Neural cell (in vitro differentiated cells): Measurements from ENCODE around the gene POLR2B. TPM values are rescaled to one million over a fixed set of nuclear protein-coding genes. Genes with fewer than 3 reads are reported as not detected.
"Not testable (repeated sequence)": the region's sequence is repeated elsewhere in the genome, so short reads cannot be mapped to it uniquely, and the experiment has no call there.

Experiments used
- H2AFZ ChIP-seq: fragments of 200-600, 300-800 bp; sonication (generic), shearing (Covaris generic); 2 replicates; pipeline ENCODE4 v1.6.0; 2014; ENCODE audit warnings: low read depth, mild to moderate bottlenecking, antibody characterized with exemption, low read length, moderate library complexity
- H3F3A ChIP-seq: fragments of 200-600 bp; shearing (Covaris generic); 2 replicates; pipeline ENCODE4 v1.6.1; 2016; ENCODE audit warnings: mild to moderate bottlenecking, moderate library complexity, mixed read lengths, antibody characterized with exemption, low read length; ENCODE audit not compliant: insufficient read depth, poor library complexity, severe bottlenecking
- H3K27ac ChIP-seq: fragments of 200-600, 300-800 bp; sonication (generic), shearing (Covaris generic); 2 replicates; pipeline ENCODE4 v1.5.1; 2014; ENCODE audit warnings: mild to moderate bottlenecking, low read length, moderate library complexity
- H3K27me3 ChIP-seq: fragments of 300-800, 200-600 bp; sonication (generic), shearing (Covaris generic); 2 replicates; pipeline ENCODE4 v1.6.0; 2014; ENCODE audit warnings: mild to moderate bottlenecking, low read depth, low read length, moderate library complexity; ENCODE audit not compliant: insufficient read depth
- H3K36me3 ChIP-seq: fragments of 300-800, 200-600 bp; sonication (generic), shearing (Covaris generic); 2 replicates; pipeline ENCODE4 v1.5.1; 2014; ENCODE audit warnings: mild to moderate bottlenecking, antibody characterized with exemption, low read length, moderate library complexity; ENCODE audit not compliant: insufficient read depth
- H3K4me2 ChIP-seq: fragments of 300-800, 200-600 bp; sonication (generic), shearing (Covaris generic); 2 replicates; pipeline ENCODE4 v1.6.0; 2014; ENCODE audit warnings: mild to moderate bottlenecking, low read length
- H3K4me3 ChIP-seq: fragments of 300-800, 200-600 bp; sonication (generic), shearing (Covaris generic); 2 replicates; pipeline ENCODE4 v1.5.1; 2014; ENCODE audit warnings: mild to moderate bottlenecking, low read length, moderate library complexity
- H3K79me2 ChIP-seq: fragments of 200-600 bp; shearing (Covaris generic); replicated peaks from 2 replicates; pipeline ENCODE4 v1.6.0; 2014; ENCODE audit warnings: mild to moderate bottlenecking, low read length, moderate library complexity; ENCODE audit not compliant: insufficient read depth
- H3K9ac ChIP-seq: fragments of 300-800, 200-600 bp; sonication (generic), shearing (Covaris generic); 2 replicates; pipeline ENCODE4 v1.6.1; 2016; ENCODE audit warnings: mild to moderate bottlenecking, low read length, mixed read lengths
- H3K9me2 ChIP-seq: fragments of 200-600 bp; shearing (Covaris generic); 2 replicates; pipeline ENCODE4 v1.6.1; 2016; ENCODE audit warnings: mild to moderate bottlenecking, low read length, mixed read lengths; ENCODE audit not compliant: insufficient read depth
- H3K9me3 ChIP-seq: fragments of 200-600, 300-800 bp; sonication (generic), shearing (Covaris generic); 2 replicates; pipeline ENCODE4 v1.6.1; 2016; ENCODE audit warnings: mild to moderate bottlenecking, mixed run types, low read length, moderate library complexity, mixed read lengths
- H4K20me1 ChIP-seq: fragments of 200-600 bp; shearing (Covaris generic); 2 replicates; pipeline ENCODE4 v1.6.1; 2016; ENCODE audit warnings: mild to moderate bottlenecking, mixed run types; ENCODE audit not compliant: insufficient read depth
- CTCF ChIP-seq: fragments of 450-650 bp; IDR thresholded peaks from 2 replicates; pipeline ENCODE4 v1.5.1; 2014; ENCODE audit warnings: antibody characterized with exemption, mild to moderate bottlenecking, moderate library complexity; ENCODE audit not compliant: poor library complexity, severe bottlenecking
- EP300 ChIP-seq: fragments of 450-650 bp; conservative IDR thresholded peaks from 2 replicates; pipeline ENCODE4 v1.6.1; 2014; ENCODE audit warnings: antibody characterized with exemption, mild to moderate bottlenecking, moderate library complexity; ENCODE audit not compliant: poor library complexity, severe bottlenecking
- EZH2 ChIP-seq: fragments of 200-600, 300-800 bp; shearing (Covaris generic), sonication (generic); IDR thresholded peaks from 2 replicates; pipeline ENCODE4 v1.6.1; 2014; ENCODE audit warnings: antibody characterized with exemption, low read length, borderline replicate concordance, mild to moderate bottlenecking; ENCODE audit not compliant: insufficient read depth, poor library complexity, severe bottlenecking
- MXI1 ChIP-seq: fragments of 450-650 bp; conservative IDR thresholded peaks from 2 replicates; pipeline ENCODE4 v1.6.1; 2014; ENCODE audit warnings: antibody characterized with exemption, mild to moderate bottlenecking; ENCODE audit not compliant: poor library complexity, severe bottlenecking
- POLR2AphosphoS5 ChIP-seq: IDR thresholded peaks from 2 replicates; pipeline ENCODE4 v1.6.1; 2012
- RAD21 ChIP-seq: fragments of 450-650 bp; conservative IDR thresholded peaks from 2 replicates; pipeline ENCODE4 v1.6.1; 2014; ENCODE audit warnings: antibody characterized with exemption, mild to moderate bottlenecking, moderate library complexity
- SMC3 ChIP-seq: fragments of 450-650 bp; conservative IDR thresholded peaks from 2 replicates; pipeline ENCODE4 v1.6.1; 2014; ENCODE audit warnings: antibody characterized with exemption, mild to moderate bottlenecking, moderate library complexity; ENCODE audit not compliant: poor library complexity
- TAF1 ChIP-seq: IDR thresholded peaks from 2 replicates; pipeline ENCODE4 v1.6.1; 2012; ENCODE audit warnings: low read depth
- polyA plus RNA-seq: library from polyadenylated mRNA; depleted of rRNA; stranded (reverse); fragments of >200 nt; gene quantifications from 2 replicates; pipeline ENCODE4 v1.2.3, GENCODE V29; 2014
- TF ChIP-seq, protein P1 (sequence below): IDR thresholded peaks from 2 replicates; pipeline ENCODE4 v1.6.1; 2012; ENCODE audit warnings: borderline replicate concordance

POLR2B gene
- polyA plus RNA-seq, 1 donor from 2014 or later, result 300 TPM

DNA sequence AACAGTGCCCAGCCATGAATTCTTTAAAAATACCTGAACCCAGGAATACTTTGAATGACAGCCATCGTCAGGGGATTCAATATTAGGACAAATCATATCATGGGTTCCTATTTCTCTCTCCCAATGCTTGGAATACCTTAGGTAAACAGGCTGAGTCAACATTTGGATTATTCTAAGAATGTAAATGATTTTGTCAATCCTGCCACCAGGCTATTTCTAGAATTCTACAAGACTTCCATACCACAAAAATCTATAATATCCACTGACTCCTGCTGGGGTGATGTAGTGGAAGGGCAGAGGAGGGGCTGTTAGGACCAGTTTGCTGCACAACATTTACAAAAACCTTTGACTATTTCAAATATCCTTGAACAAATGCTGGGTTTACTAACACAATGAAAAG lies 66.3 kb downstream of the POLR2B start:
- H3K4me2 ChIP-seq, result no peak overlapping the region
- H3K9ac ChIP-seq, result no peak overlapping the region
- H3K27me3 ChIP-seq, result no peaks in the 10 kb centered on the region
- H3F3A ChIP-seq, result no peaks in the 10 kb centered on the region
- no peaks in the 10 kb centered on the region for H3K9me2 ChIP-seq
- no peaks in the 10 kb centered on the region for H3K36me3 ChIP-seq
- no peak overlapping the region for H2AFZ ChIP-seq
- H4K20me1 ChIP-seq, result no peaks in the 10 kb centered on the region
- no peak overlapping the region for H3K27ac ChIP-seq
- no peak overlapping the region for H3K4me3 ChIP-seq
- no peaks in the 10 kb centered on the region for H3K79me2 ChIP-seq
- H3K9me3 ChIP-seq, result no peaks in the 10 kb centered on the region
- TF ChIP-seq EP300 (no peak), MXI1 (no peak), EZH2 (no peak), CTCF (no peak), RAD21 (no peak), POLR2AphosphoS5 (no peak), TAF1 (no peak), SMC3 (no peak)
- TF ChIP-seq, protein P1, sequence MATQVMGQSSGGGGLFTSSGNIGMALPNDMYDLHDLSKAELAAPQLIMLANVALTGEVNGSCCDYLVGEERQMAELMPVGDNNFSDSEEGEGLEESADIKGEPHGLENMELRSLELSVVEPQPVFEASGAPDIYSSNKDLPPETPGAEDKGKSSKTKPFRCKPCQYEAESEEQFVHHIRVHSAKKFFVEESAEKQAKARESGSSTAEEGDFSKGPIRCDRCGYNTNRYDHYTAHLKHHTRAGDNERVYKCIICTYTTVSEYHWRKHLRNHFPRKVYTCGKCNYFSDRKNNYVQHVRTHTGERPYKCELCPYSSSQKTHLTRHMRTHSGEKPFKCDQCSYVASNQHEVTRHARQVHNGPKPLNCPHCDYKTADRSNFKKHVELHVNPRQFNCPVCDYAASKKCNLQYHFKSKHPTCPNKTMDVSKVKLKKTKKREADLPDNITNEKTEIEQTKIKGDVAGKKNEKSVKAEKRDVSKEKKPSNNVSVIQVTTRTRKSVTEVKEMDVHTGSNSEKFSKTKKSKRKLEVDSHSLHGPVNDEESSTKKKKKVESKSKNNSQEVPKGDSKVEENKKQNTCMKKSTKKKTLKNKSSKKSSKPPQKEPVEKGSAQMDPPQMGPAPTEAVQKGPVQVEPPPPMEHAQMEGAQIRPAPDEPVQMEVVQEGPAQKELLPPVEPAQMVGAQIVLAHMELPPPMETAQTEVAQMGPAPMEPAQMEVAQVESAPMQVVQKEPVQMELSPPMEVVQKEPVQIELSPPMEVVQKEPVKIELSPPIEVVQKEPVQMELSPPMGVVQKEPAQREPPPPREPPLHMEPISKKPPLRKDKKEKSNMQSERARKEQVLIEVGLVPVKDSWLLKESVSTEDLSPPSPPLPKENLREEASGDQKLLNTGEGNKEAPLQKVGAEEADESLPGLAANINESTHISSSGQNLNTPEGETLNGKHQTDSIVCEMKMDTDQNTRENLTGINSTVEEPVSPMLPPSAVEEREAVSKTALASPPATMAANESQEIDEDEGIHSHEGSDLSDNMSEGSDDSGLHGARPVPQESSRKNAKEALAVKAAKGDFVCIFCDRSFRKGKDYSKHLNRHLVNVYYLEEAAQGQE, result no peak

DNA sequence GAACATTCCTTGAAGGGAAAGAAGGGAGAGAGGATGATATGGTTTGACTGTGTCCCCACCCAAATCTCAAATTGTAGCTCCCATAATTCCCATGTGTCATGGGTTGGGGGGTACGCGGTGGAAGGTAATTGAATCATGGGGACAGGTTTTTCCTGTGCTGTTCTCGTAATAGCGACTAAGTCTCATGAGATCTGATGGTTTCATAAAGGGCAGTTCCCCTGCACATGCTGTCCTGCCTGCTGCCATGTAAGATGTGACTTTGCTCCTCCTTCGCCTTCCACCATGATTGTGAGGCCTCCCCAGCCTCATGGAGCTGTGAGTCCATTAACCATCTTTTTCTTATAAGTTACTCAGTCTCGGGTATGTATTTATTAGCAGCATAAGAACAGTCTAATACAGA lies 68.3 kb downstream of the POLR2B start:
- H2AFZ ChIP-seq, H3F3A ChIP-seq, H3K36me3 ChIP-seq, H4K20me1 ChIP-seq, H3K4me3 ChIP-seq, H3K27ac ChIP-seq, H3K79me2 ChIP-seq, H3K9ac ChIP-seq, H3K9me3 ChIP-seq, H3K4me2 ChIP-seq, H3K9me2 ChIP-seq, H3K27me3 ChIP-seq: not testable (repeated sequence)

- no peak overlapping the region for H3K4me3 ChIP-seq
- no peaks in the 10 kb centered on the region for H4K20me1 ChIP-seq
- no peaks in the 10 kb centered on the region for H3F3A ChIP-seq
- H3K36me3 ChIP-seq, result no peaks in the 10 kb centered on the region
- TF ChIP-seq, protein P1, result no peak
- no peak for TF ChIP-seq EZH2
- no peak for TF ChIP-seq EP300
- TF ChIP-seq POLR2AphosphoS5, result no peak
- TF ChIP-seq TAF1, result no peak
- no peak for TF ChIP-seq CTCF
- no peak for TF ChIP-seq RAD21
- no peak for TF ChIP-seq MXI1
- TF ChIP-seq SMC3, result no peak
- no peak overlapping the region for H2AFZ ChIP-seq
- H3K27ac ChIP-seq, result no peak overlapping the region
- H3K9me2 ChIP-seq, result no peaks in the 10 kb centered on the region
- H3K4me2 ChIP-seq, result no peak overlapping the region
- H3K9me3 ChIP-seq, result no peaks in the 10 kb centered on the region
- H3K9ac ChIP-seq, result no peak overlapping the region
- no peaks in the 10 kb centered on the region for H3K27me3 ChIP-seq
- H3K79me2 ChIP-seq, result no peaks in the 10 kb centered on the region
Measured at GRCh38 chr4:57048590-57049304, 70.1 kb downstream of the POLR2B start.
